ENCODE results near the gene RPL10L.

Gene RPL10L

DNA sequence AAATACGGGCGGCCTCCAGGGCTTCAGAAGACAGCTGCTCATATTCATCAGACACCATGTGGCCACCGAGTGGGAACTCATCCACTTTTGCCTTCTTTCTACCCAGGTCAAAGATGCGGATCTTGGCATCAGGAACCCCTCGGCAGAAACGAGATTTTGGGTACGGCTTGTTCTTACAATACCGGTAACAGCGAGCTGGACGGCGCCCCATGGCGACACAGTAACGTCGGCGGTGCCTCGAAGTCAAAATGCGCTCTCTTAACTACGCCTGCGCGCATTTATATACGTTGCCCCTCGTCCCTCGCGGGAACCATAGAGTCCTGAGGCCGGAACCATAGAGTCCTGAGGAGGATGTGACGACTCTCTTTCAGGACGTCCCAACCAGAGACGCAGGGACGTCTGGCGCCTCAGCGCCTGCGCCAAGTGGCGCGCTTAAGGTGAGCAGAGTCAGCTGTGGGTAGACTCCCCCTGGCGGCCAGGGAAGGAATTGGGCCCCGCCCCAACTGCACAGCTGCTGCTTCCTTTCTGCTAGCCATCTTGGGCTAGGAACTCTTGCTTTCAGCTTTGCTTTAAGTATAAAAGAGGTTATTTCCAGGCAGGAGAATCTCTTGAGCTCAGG lies at the start of gene RPL10L:
Gene RPL10L (minus strand): TSS at position 256 of the 619 bp plus-strand sequence. CDS start 45 bp downstream, at position 211.
- TF ChIP-seq, protein P1, sequence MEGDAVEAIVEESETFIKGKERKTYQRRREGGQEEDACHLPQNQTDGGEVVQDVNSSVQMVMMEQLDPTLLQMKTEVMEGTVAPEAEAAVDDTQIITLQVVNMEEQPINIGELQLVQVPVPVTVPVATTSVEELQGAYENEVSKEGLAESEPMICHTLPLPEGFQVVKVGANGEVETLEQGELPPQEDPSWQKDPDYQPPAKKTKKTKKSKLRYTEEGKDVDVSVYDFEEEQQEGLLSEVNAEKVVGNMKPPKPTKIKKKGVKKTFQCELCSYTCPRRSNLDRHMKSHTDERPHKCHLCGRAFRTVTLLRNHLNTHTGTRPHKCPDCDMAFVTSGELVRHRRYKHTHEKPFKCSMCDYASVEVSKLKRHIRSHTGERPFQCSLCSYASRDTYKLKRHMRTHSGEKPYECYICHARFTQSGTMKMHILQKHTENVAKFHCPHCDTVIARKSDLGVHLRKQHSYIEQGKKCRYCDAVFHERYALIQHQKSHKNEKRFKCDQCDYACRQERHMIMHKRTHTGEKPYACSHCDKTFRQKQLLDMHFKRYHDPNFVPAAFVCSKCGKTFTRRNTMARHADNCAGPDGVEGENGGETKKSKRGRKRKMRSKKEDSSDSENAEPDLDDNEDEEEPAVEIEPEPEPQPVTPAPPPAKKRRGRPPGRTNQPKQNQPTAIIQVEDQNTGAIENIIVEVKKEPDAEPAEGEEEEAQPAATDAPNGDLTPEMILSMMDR (IDR thresholded peaks at IDR 0.05), result peak; percentile 90

DNA sequence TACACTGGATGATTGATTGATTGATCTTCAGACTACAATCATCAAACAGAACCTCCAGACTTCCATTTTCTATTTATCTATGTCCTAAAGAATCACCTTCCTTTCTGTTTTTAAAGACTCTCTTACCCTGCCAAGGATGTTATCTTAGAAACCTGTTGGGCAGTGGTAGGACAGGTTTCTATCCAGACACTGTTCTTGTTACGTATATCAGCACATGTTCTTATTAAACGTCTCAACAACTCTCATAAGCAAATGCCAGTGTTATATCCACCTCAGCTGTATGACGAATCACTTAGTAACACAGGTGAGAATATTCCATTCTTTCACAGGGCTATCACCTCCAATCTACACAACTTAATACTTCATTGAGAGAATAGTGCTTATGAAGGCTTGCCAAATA lies 40.2 kb upstream of the RPL10L start:
- TF ChIP-seq, protein P1 (IDR thresholded peaks at IDR 0.05), result no peak

DNA sequence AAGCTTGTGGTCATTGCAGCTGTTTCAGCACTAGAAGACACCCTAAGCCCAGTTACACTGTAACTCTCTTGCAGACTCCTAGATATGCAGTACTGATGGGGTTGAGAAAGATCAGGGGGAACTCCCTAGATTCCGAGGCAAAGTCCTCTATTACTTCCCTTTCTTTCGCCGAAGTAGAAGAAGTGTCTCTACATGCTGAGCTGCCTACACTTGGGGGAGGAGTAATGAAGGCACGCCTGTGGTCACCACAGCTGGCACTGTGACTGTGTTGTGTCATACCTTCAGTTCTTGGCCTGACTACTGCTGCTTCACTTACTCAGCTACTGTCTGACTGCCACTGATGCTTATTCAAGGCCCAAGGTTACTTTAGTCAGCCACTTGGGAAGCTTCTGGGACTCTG lies 35.1 kb upstream of the RPL10L start:
- TF ChIP-seq, protein P1 (IDR thresholded peaks at IDR 0.05), result no peak

DNA sequence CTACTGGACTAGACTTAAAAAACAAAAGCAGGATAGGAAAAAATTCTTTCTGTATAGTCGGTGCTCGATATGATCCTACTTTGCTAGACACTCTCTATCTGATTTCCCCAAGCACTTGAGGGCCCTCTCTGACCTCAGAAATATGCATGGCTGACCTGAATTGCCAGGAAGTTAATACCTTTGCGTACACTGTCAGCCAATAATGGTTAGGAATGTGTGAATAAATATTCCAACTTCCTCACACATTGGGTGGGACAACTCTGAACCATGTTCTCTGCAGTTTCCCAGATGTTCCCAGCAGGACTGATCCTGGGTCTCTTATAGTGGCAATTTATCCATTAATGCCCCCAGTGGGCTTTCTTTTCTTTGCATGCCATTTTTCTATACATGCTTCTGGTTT lies 20.5 kb upstream of the RPL10L start:
- TF ChIP-seq, protein P1 (IDR thresholded peaks at IDR 0.05), result no peak

DNA sequence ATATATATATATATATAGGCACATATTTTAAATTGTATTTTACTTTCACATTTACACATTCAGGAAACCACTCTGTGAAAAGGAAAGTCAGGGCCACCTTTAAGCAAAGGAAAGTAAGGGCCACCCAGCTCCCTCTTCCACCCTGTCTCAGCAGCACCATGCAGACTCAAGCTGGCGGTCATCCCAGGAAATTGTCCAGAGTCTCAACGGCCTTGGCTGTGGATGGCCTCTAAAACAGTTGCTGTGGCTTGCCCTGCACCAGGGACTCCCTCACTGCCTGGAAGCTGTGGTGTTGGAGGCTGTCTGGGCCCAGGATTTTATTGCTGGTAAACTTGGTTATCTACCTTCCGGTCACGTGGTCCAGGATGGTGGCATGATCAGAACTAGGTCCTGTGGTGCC lies 11.8 kb upstream of the RPL10L start:
- TF ChIP-seq, protein P1 (IDR thresholded peaks at IDR 0.05), result no peak

DNA sequence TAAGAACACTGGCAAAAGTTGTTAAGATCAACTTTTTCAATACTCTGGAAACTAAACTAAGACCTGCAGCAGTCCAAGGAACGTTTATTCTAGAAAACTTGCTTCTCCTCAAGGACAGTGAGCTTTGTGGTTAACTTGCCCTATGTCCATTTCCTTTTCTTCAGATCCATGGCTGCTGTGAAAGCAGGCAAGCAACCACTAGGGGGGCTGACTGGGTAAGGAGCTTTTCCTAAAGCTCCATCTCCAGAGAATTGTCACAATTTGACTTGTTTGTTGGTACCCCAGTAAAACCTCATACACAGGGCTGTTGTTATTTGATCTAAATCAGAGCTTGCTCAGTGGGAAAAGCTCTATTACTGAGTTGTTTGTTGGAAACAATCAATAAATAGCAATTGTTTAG lies 10.1 kb upstream of the RPL10L start:
- TF ChIP-seq, protein P1 (IDR thresholded peaks at IDR 0.05), result no peak

DNA sequence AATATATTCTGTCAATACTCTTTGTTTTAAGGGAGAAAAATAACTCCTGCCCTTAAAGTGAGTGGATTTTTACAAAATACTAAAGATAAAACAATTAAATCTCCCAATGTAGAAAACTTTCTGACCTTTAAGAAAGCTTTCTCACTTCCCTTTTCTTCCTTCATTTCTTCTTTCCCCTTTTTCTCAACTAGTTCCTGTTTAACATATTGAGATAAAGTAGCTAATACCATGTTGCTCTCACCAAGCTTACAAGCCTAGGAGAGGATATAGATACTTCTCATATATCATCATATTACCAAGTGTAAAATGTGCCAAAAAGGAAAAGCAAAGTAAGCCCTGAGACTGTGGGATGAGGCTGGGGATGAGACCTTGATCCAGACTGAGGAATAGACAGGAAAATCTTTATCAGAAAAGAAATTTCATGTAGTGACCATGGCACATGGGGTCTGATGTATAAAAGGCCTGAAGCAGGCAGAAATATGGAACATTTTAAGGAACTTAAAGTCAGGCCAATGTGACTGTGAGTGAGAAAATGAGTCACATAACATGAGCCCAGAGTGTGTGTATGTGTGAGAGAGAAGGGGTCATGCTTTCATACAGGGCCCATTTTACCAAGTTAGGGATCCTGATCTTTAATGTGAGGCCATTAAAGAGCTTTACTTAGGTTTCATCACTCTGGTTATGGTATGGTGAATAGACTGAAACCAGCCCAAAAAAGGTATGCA lies 1.6 kb upstream of the RPL10L start:
- TF ChIP-seq, protein P1 (IDR thresholded peaks at IDR 0.05), result no peak

All from LNCAP (cell line).